Right forelimb (tissue), 1 donor: ENCODE measurements around the gene WDR17.
A peak's percentile ranks its signal among the peaks of the same experiment; 100 is the strongest.
"Not testable (repeated sequence)": the region's sequence is repeated elsewhere in the genome, so short reads cannot be mapped to it uniquely, and the experiment has no call there.

Experiments used
- DNase-seq: peaks from one replicate; pipeline ENCODE4 v3.0.0-alpha.2; 2018

WDR17 gene

DNA sequence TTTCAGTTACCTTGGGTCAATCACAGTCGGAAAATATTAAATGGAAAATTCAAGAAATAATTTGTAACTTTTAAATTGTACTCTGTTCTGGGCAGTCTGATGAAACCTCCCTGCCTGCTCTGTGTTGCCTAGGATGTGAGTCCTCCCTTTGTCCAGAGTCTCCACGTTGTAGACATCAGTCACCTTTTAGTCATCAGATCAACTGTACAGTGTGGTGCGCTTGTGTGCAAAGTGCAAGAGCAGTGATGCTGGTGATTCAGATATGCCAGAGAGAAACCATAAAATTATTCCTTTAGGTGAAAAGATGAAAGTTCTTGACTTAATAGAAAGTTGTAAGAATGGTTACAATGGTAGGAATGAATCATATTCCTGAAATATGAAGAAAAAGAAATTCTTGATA, 128.3 kb downstream of the WDR17 start:
- DNase-seq, result no peak

DNA sequence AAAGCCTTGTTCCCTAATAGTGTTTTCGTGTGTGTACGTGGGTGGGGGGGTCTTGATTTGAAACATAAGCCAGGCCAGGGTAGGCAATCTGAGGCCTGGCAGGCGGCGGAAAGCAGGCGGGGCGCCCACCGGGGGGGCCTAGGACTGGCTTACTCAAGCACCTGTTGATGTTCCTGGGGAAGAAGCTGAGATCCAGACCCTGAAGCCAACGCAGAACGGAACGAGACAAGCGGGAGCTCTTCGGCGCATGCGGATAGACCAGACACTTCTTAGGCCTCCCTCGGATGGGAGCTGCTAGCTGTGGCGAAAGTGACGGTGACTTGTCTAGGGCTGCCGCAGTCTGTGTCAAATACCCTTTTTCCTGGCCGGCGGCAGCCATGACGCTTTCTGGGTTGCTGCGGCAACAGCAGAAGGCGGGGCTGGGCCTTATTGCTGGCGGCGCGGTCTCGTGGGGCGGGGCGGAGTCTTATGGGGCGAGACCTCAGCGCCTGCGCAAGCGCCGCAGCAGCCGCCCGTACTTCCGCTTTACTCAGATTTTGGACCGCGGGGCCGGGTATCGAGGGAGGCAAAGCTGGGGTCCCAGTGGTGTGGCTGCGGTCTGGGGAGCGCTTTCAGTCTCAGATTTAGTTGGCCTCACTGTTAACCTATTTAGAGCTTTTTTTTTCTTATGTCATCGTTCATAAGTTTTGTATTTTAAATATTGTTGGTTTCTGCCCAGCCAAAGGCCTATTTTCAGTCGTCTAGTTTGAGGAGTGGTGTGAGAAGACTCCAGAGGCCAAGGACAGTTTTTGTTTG, 129.7 kb downstream of the WDR17 start, which contains the start of gene SPATA4:
Gene SPATA4 (minus strand): TSS at position 402 of the 795 bp plus-strand sequence. CDS start 23 bp downstream, at position 379.
- DNase-seq, result peak; percentile 96

DNA sequence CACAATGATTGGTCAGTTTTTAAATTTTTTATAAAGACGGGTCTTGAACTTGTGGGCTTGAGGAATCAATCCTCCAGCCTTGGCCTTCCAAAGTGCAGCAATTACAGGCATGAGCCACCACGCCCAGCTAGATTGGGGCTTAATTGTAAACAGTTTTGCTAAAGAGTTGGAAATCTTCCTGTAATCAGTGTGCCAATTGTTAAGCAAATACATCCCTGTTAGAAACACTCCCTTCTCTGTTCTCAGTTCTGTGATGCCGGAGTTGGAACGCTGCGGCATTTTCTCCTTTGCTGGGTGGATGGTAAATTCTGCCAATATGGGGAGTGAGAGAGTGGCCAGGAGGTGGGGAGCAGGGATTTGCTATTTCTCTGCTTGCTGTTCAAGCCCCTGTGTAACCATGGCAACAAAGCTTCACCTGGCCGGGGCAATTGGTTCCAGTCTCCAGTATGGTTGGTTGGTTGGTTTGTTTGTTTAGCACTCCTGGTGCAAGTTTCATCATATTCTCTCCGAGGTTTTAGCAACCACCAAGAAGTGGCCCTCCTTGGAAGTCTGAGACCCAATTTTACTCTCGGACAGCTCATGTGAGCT, 132.8 kb downstream of the WDR17 start:
- no peak for DNase-seq

DNA sequence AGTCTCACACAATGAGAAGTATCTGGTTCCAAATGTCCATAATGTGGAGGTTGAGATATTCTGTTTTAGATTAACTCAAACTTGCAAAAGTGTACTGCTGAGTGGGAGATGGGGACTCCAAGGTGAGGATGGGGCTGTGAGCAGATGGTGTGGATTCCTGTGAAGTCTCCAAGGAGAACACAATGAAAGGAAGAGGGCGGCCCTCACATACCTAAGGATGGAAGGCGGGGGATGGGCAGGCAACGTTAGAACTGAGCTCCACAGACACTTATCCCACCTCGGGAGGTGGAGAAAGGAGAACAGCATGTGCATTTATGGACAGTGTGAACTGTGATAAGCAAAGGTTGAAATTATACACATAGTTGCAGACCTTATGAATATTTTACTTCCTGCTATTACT, 139.7 kb downstream of the WDR17 start:
- no peak for DNase-seq

DNA sequence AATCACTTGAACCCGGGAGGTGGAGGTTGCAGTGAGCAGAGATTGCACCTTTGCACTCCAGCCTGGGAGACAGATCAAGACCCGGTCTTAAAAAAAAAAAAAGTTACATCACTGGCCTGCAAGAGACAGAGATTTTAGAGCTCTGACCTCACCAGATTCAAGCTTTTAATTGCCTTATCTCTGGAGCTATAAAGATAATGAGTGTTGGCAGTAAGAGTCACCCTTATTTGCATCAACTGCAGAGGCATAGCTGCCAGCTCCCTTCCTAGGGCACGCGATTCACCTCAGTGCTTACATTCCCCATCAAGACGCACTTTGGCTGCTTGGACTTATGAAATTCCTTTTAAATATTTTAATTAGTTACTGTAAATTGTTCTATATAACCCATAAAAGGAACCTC, 142.2 kb downstream of the WDR17 start:
- no peak for DNase-seq

DNA sequence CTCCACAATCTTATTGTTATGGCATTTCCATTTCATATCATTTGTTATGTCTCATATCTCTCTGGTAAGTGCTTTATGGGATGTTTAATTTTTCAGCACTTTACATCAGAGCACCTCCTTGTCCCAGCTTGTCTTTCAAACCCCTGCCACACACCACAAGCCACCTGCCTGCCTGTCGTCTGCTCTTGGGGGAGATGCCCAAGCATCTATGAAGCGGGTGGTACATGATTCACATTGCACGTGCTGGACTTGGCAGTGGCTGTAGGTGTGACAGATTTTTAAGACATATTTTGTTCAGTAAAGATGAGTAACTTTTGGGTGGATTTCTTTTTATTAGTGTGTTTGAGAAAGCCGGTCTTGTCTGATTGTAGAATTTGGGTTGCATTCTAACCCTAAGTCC, 143.9 kb downstream of the WDR17 start:
- DNase-seq, result no peak

DNA sequence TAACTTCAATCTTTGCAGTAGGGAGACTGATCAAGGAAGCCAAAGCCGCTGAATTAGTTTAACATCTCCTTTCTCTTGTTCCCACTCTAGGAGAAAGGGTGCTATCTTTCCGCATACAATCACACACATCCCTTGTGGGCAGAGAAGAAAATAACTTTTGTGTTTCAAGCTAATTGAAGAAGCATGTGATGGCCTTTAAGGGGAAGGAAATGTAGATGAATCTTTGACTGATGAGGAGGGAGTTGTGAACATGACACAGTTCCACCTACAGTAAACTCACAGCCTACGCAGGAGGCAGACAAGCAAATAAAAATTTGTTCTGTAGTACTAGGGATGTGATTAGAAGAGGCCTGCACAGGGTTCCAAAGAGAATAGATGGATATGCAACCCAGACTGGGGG, 144.5 kb downstream of the WDR17 start:
- DNase-seq, result no peak

DNA sequence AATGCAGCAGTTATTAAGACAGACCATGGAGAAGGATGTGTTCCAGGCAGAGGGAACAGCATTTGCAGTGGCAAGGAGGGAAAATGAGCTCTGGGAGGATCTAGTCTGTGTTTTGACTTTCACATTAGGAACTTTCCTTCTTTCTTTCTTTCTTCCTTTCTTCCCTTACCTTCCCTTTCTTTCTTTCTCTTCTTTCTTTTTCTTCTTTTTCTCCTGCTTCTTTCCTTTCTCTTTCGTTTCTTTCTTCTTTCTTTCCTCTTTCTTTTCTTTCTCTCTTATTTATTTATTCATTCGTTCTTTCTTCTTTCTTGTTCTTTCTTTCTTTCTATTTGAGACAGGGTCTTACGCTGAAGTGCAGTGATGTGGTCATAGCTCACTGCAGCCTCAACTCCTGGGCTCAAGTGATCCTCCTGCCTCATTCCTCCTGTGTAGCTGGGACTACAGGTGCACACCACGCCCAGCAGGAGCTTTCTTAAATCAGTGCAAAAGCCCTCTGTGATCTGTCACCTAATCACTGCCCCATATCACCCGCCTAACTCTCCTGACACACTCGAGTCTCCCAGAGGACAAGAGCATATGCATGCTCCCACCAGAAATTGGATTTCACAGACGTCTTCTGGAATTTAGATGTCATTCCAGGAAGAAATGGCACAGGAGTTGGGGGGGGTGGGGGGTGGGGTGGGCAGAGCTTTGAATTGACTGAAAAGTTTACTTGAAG, 145.1 kb downstream of the WDR17 start:
- no peak for DNase-seq

DNA sequence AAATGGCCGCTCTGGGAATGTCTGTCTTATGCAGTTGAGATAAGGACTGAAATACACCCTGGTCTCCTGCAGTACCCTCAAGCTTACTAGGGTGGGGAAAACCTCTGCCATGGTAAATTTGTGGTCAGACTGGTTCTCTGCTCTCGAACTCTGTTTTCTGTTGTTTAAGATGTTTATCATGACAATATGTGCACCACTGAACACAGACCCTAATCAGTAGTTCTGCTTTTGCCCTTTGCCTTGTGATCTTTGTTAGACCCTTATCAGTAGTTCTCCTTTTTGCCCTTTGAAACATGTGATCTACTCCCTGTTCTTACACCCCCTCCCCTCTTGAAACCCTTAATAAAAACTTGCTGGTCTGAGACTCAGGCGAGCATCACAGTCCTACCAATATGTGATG, 146.7 kb downstream of the WDR17 start:
- not testable (repeated sequence) for DNase-seq

DNA sequence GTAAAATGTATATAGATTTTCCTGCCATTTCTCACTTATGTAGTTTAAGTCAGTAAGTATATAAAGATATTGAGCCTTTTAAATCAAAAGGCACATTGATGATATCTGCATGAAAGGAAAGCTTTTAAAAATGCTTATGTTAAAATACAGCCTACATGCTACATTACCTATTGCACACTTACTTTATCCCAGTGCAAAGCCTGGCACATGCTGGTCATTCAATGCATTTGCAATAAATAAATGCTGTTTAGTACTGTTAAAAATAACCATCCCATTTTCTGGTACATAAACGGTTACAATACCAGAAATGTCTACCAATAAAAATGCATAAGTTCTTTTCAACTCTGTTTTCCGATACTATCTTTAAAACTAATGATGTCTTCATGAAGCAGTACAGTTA, 151.9 kb downstream of the WDR17 start:
- DNase-seq, result no peak

DNA sequence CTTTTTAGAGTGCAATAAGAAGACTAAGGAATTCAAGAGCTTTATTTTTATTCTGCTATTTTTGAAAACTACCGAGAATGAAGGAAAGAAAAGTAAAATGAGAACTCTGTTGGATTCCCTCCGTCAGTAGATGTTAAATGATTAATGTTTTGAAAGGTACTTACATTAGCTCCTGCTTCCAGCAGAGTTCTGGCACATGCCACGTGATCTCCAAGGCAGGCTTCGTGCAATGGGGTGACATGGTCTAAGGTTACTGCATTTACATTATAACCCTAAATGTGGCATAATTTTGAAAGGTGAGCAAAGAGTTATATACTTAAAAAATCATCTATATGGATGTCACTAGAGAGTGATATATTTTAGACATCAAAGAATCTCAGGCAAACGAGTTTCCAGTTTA, 156.5 kb downstream of the WDR17 start:
- no peak for DNase-seq

DNA sequence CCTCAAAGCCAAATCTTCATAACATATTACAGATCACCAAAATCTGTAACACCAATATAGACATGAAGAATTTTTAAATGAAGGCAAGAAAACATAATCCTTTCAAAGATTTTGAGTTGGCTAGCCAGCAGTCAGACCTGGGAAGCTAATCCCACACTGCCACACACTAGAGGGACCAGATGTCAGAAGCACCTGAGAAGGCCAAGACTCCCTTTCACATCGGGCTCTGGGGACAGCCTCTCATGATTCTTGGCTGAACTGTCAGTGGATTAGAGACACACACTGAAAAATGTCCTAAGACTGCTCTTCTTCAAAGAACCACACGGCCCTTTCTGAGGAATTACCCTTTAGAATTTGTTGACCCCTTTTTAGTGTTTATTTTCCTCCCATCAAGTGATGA, 157.9 kb downstream of the WDR17 start:
- DNase-seq, result no peak

DNA sequence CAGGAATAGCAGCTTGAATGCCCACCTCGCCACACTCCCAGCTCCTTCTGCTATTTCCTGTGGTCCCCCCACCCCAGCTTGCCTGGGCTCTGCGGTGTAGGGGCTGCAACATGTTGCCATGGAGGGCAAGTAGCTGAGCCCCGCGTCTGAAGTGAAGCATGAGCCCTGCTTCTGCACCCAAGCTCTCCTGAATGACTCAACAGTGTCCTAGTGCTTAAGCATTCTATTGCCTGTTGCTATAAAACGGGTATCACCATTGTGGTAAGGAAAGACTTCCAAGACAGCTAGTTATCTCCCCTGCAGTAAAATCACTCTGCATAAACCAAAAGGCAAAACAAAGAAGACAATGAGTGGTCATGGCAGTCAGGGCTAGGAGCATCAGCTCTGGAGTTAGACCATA, 161.1 kb downstream of the WDR17 start:
- no peak for DNase-seq

DNA sequence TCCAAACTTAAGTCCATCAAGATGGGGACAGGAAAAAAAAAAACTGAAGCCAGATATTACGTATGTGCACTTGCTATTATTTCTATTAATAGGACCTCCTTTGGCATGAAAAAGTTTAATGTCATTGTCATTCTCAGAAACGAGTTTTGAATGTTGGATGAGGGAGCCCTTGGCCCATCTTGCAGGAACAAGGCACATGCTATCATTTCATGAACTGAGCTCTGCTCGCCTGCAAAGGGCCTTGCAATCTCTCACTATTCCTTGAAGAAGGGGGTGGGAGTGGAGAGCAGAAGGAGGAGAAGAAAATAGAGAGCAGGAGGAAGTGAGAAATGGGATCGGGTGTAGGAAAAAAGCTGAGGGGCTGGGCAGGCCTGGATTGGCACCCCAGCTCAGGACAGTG, 164.0 kb downstream of the WDR17 start:
- no peak for DNase-seq
